K562 (cell line): Measurements from ENCODE around the gene NTN1.

Source experiments
- EZH2 ChIP-seq: IDR thresholded peaks from 2 replicates; pipeline ENCODE4 v1.6.1; 2012; ENCODE audit warnings: low read depth, mild to moderate bottlenecking, inconsistent platforms, low read length, borderline replicate concordance
- U2AF2 ChIP-seq: fragments of 200-400 bp; formaldehyde crosslinking; optimal IDR thresholded peaks from 2 replicates; pipeline ENCODE3; 2017; ENCODE audit warnings: low read depth, mild to moderate bottlenecking, low read length
- TF ChIP-seq, protein P1 (sequence below): fragments of 250-450 bp; sonication (Bioruptor Pico); IDR thresholded peaks from 2 replicates; pipeline ENCODE4 v1.4.0; 2020; ENCODE audit warnings: mild to moderate bottlenecking

DNA sequence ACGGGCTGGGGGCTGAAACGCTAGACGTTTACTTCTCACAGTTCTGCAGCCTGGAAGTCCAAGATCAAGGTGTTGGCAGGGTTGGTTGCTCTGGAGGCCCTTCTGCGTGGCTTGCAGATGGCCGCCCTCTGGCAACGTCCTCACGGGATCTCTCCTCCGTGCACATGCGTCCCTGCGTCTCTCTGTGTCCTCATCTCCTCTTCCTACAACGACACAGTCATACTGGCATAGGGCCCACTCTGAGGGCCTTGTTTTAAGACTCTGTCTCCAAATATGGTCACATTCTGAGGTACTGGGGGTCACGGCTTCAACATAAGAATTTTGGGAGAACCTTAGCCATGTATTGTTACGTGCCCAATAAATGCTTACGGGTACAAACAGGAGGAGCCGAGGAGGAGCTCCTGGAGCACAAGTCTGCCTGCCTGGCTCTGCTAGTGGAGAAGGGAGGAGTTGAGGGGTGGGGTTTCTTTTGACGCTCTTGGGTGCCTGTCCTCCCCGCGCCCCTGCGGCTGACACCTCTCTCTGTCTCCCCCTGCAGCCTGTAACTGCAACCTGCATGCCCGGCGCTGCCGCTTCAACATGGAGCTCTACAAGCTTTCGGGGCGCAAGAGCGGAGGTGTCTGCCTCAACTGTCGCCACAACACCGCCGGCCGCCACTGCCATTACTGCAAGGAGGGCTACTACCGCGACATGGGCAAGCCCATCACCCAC is 141.1 kb downstream of the NTN1 start:
- TF ChIP-seq, protein P1, sequence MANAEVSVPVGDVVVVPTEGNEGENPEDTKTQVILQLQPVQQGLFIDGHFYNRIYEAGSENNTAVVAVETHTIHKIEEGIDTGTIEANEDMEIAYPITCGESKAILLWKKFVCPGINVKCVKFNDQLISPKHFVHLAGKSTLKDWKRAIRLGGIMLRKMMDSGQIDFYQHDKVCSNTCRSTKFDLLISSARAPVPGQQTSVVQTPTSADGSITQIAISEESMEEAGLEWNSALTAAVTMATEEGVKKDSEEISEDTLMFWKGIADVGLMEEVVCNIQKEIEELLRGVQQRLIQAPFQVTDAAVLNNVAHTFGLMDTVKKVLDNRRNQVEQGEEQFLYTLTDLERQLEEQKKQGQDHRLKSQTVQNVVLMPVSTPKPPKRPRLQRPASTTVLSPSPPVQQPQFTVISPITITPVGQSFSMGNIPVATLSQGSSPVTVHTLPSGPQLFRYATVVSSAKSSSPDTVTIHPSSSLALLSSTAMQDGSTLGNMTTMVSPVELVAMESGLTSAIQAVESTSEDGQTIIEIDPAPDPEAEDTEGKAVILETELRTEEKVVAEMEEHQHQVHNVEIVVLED (CRISPR knock-in tag): no peak
- no peak for TF ChIP-seq U2AF2
- TF ChIP-seq EZH2: no peak
